ENCODE results near the gene AFF1. TPM values are rescaled to one million over a fixed set of nuclear protein-coding genes. Genes with fewer than 3 reads are reported as not detected.
A peak's percentile ranks its signal among the peaks of the same experiment; 100 is the strongest.

Gene AFF1
- total and polyA plus RNA-seq, 2 of the 4 experiments (the other 2 are of a cell fraction) = 7.0 to 9.6 TPM

GRCh38 chr4:87126056-87126455, 191.2 kb downstream of the AFF1 start:
- CTCF ChIA-PET = no interaction called here
- Histone ChIP-seq H3K23ac (ENCODE audit: low read depth, low read length) (no peak overlapping the region), H2AK5ac (ENCODE audit: low read depth, low read length) (no peak overlapping the region), H2BK120ac (ENCODE audit: low read depth, low read length) (no peak overlapping the region), H2AK9ac (replicated peaks; ENCODE audit: low read depth, low read length, poor library complexity) (peak overlapping the region; percentile 52), H3K9ac (ENCODE audit: low read depth, low read length) (no peak overlapping the region), H3K14ac (replicated peaks; ENCODE audit: low read depth, low read length) (no peak overlapping the region), H2BK5ac (ENCODE audit: low read depth, low read length, poor library complexity, severe bottlenecking) (no peak overlapping the region), H3K18ac (ENCODE audit: low read depth, low read length) (no peak overlapping the region), H3K4me3 (ENCODE audit: insufficient read depth, low read depth, low read length) (no peak overlapping the region), H3K27ac (ENCODE audit: insufficient read depth, low read length) (no peak overlapping the region), H3K4ac (ENCODE audit: low read depth, low read length) (no peak overlapping the region), H3K9me1 (ENCODE audit: insufficient read depth, low read length) (peaks cover 15% of the 10 kb centered on the region), H4K91ac (ENCODE audit: insufficient read depth, low read depth, low read length) (no peak overlapping the region), H3K27me3 (ENCODE audit: control insufficient read depth, insufficient read depth, low read length) (no peaks in the 10 kb centered on the region), H3K4me2 (ENCODE audit: low read depth, low read length) (no peak overlapping the region), H4K20me1 (ENCODE audit: insufficient read depth, low read length) (no peaks in the 10 kb centered on the region), H2AFZ (replicated peaks; ENCODE audit: low read length, poor library complexity) (no peak overlapping the region), H4K8ac (ENCODE audit: low read depth in 2 of 2, low read length in 2 of 2) (no peak overlapping the region), H3K79me1 (ENCODE audit: low read depth in 1 of 2, low read length in 2 of 2) (peaks cover 23 to 37% of the 10 kb centered on the region in 2 experiments; a peak in 3 of 4 replicates), H2BK15ac (ENCODE audit: low read depth, low read length) (no peak overlapping the region), H2BK20ac (ENCODE audit: low read depth, low read length) (no peak overlapping the region), H3K56ac (ENCODE audit: extremely low read depth, insufficient read depth, low read length) (no peak overlapping the region), H3K4me1 (ENCODE audit: control insufficient read depth, insufficient read depth, low read length) (peaks cover 12% of the 10 kb centered on the region), H3K9me3 (ENCODE audit: control insufficient read depth, insufficient read depth, low read length) (no peaks in the 10 kb centered on the region), H4K5ac (ENCODE audit: low read depth, low read length) (no peak overlapping the region), H3K36me3 (ENCODE audit: control insufficient read depth, insufficient read depth, low read length) (peaks cover 18% of the 10 kb centered on the region)
- dilution Hi-C loops (cut with HindIII; ENCODE audit: low sequenced_read_pairs, unreplicated experiment) (no loop called here), in situ Hi-C loops (cut with MboI; ENCODE audit: low sequenced_read_pairs) (no loop called here), intact Hi-C loops (cut with micrococcal nuclease) (loop anchor here (10.0 kb wide), 1 partner anchor 201 kb away; no protein-coding TSS in a partner anchor)
- TF ChIP-seq CTCF (conservative IDR thresholded peaks at IDR 0.05; ENCODE audit: low read depth, low read length) (no peak), MXI1 (IDR thresholded peaks at IDR 0.05; ENCODE audit: borderline replicate concordance, low read depth, low read length) (no peak), MAFK (IDR thresholded peaks at IDR 0.05; ENCODE audit: low read depth, low read length) (no peak), RCOR1 (IDR thresholded peaks at IDR 0.05; ENCODE audit: insufficient replicate concordance, low read length) (no peak), ELK1 (IDR thresholded peaks at IDR 0.05; ENCODE audit: borderline replicate concordance, low read depth, low read length) (no peak), RFX5 (IDR thresholded peaks at IDR 0.05; ENCODE audit: low read depth, low read length) (no peak), MAZ (IDR thresholded peaks at IDR 0.05; ENCODE audit: borderline replicate concordance, low read depth, low read length) (no peak), NFE2L2 (IDR thresholded peaks at IDR 0.05; ENCODE audit: low read depth, low read length) (no peak)
- POLR2A ChIA-PET (ENCODE audit: unreplicated experiment) = no interaction called here
- no CpG with 5 or more reads among the region's 9 CpGs for WGBS, 2 experiments (ENCODE audit: extremely low coverage in 2 of 2, insufficient read length in 1 of 2)
- no peak for DNase-seq
- ATAC-seq (ENCODE audit: low read depth) = no peak
- BruUV-seq (replicated peaks) = no TSS peak

All from IMR-90 (cell line).